Measurements from ENCODE around the gene LSR.

The LSR gene

GRCh38 chr19:35272122-35272719, 23.4 kb downstream of the LSR start:
- DNase-seq (ENCODE audit: low spot score) = no peak
- TF ChIP-seq CTCF (IDR thresholded peaks at IDR 0.05; ENCODE audit: extremely low read depth, missing control alignments) = no peak

- DNase-seq (ENCODE audit: low spot score) = no peak
- no peak for TF ChIP-seq CTCF (IDR thresholded peaks at IDR 0.05; ENCODE audit: extremely low read depth, missing control alignments)
Measured at GRCh38 chr19:35272954-35273649, 24.3 kb downstream of the LSR start.

- DNase-seq (ENCODE audit: low spot score) = no peak
- no peak for TF ChIP-seq CTCF (IDR thresholded peaks at IDR 0.05; ENCODE audit: extremely low read depth, missing control alignments)
Measured at GRCh38 chr19:35273686-35274259, 25.0 kb downstream of the LSR start.

GRCh38 chr19:35274323-35274722, 25.5 kb downstream of the LSR start:
- no peak for DNase-seq (ENCODE audit: low spot score)
- no peak for TF ChIP-seq CTCF (IDR thresholded peaks at IDR 0.05; ENCODE audit: extremely low read depth, missing control alignments)

GRCh38 chr19:35276706-35277281, 28.0 kb downstream of the LSR start:
- no peak for DNase-seq (ENCODE audit: low spot score)
- TF ChIP-seq CTCF (IDR thresholded peaks at IDR 0.05; ENCODE audit: extremely low read depth, missing control alignments) = no peak

- no peak for TF ChIP-seq CTCF (IDR thresholded peaks at IDR 0.05; ENCODE audit: extremely low read depth, missing control alignments)
- DNase-seq (ENCODE audit: low spot score) = no peak
Measured at GRCh38 chr19:35278578-35279284, 29.9 kb downstream of the LSR start.

Data from GM20000 (cell line).